CD4-positive, CD25-positive, alpha-beta regulatory T cell (primary cell): ENCODE data around the gene TMEM115. TPM values are rescaled to one million over a fixed set of nuclear protein-coding genes. Genes with fewer than 3 reads are reported as not detected.

Experiments
- ATAC-seq, 2 donors: fragments of 150-1000 bp; cut with Tn5 transposase; one replicate each; pipeline ENCODE4 v1.10.0; 2021; ENCODE audit warnings: low read depth in 2 of 2, moderate number of reproducible peaks in 2 of 2, moderate library complexity in 1 of 2
- DNase-seq, 3 donors: peaks; one replicate each; pipeline versions ENCODE4 v3.0.0 to v3.0.0-alpha.2; 2012 to 2022; ENCODE audit warnings: mixed read lengths in 1 of 3
- H3K27ac ChIP-seq: one replicate; pipeline ENCODE4 v1.7.0; 2013; ENCODE audit warnings: mild to moderate bottlenecking, low read length; ENCODE audit not compliant: insufficient read depth, poor library complexity, severe bottlenecking
- H3K27me3 ChIP-seq: one replicate; pipeline ENCODE4 v1.7.0; 2013; ENCODE audit warnings: low read length; ENCODE audit not compliant: control insufficient read depth, insufficient read depth
- H3K36me3 ChIP-seq: one replicate; pipeline ENCODE4 v1.7.0; 2013; ENCODE audit warnings: mild to moderate bottlenecking, low read length, moderate library complexity; ENCODE audit not compliant: control insufficient read depth, insufficient read depth
- H3K4me1 ChIP-seq: 2 replicates; pipeline ENCODE4 v1.7.0; 2013; ENCODE audit warnings: mild to moderate bottlenecking, low read length; ENCODE audit not compliant: insufficient read depth, control insufficient read depth, poor library complexity, severe bottlenecking
- H3K4me3 ChIP-seq: one replicate; pipeline ENCODE4 v1.7.0; 2013; ENCODE audit warnings: low read depth, mild to moderate bottlenecking, low read length, moderate library complexity
- H3K9me3 ChIP-seq, 2 experiments: 1 replicate in 1 of 2; 2 replicates in 1 of 2; pipeline ENCODE4 v1.7.0; 2013; ENCODE audit warnings: low read length in 2 of 2, mild to moderate bottlenecking in 1 of 2, moderate library complexity in 1 of 2; ENCODE audit not compliant: control insufficient read depth in 2 of 2
- H3K27ac Mint-ChIP-seq, 3 donors: one replicate each; pipeline ENCODE4 v1.8.0; 2020 to 2022; ENCODE audit warnings: mild to moderate bottlenecking in 3 of 3, mixed read lengths in 3 of 3, moderate library complexity in 2 of 3
- H3K27me3 Mint-ChIP-seq: one replicate; pipeline ENCODE4 v1.8.0; 2022; ENCODE audit warnings: mild to moderate bottlenecking, mixed read lengths
- H3K36me3 Mint-ChIP-seq: one replicate; pipeline ENCODE4 v1.8.0; 2020; ENCODE audit warnings: mixed read lengths
- H3K4me1 Mint-ChIP-seq, 4 donors: one replicate each; pipeline ENCODE4 v1.8.0; 2020 to 2022; ENCODE audit warnings: mixed read lengths in 4 of 4, mild to moderate bottlenecking in 1 of 4
- H3K4me3 Mint-ChIP-seq, 4 donors: one replicate each; pipeline ENCODE4 v1.8.0; 2020 to 2022; ENCODE audit warnings: mild to moderate bottlenecking in 4 of 4, mixed read lengths in 4 of 4, moderate library complexity in 3 of 4
- H3K9me3 Mint-ChIP-seq, 7 donors: one replicate each; pipeline ENCODE4 v1.8.0; 2020 to 2022; ENCODE audit warnings: mixed read lengths in 7 of 7, mild to moderate bottlenecking in 3 of 7, moderate library complexity in 2 of 7
- polyA plus RNA-seq, 4 donors: library from polyadenylated mRNA; unstranded; fragments of 300-500 nt; fragmentation: Illumina TruSeq; gene quantifications; one replicate each; pipeline ENCODE4 v1.2.3, GENCODE V29; 2021
- total RNA-seq: library from RNA; stranded (reverse); gene quantifications from one replicate; pipeline ENCODE4 v1.2.3, GENCODE V29; 2022

Gene TMEM115, protein sequence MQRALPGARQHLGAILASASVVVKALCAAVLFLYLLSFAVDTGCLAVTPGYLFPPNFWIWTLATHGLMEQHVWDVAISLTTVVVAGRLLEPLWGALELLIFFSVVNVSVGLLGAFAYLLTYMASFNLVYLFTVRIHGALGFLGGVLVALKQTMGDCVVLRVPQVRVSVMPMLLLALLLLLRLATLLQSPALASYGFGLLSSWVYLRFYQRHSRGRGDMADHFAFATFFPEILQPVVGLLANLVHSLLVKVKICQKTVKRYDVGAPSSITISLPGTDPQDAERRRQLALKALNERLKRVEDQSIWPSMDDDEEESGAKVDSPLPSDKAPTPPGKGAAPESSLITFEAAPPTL
- total RNA-seq (18.3 TPM), polyA plus RNA-seq (10 to 100 TPM; 33.5 to 38.6 (median 36.5) TPM)

DNA sequence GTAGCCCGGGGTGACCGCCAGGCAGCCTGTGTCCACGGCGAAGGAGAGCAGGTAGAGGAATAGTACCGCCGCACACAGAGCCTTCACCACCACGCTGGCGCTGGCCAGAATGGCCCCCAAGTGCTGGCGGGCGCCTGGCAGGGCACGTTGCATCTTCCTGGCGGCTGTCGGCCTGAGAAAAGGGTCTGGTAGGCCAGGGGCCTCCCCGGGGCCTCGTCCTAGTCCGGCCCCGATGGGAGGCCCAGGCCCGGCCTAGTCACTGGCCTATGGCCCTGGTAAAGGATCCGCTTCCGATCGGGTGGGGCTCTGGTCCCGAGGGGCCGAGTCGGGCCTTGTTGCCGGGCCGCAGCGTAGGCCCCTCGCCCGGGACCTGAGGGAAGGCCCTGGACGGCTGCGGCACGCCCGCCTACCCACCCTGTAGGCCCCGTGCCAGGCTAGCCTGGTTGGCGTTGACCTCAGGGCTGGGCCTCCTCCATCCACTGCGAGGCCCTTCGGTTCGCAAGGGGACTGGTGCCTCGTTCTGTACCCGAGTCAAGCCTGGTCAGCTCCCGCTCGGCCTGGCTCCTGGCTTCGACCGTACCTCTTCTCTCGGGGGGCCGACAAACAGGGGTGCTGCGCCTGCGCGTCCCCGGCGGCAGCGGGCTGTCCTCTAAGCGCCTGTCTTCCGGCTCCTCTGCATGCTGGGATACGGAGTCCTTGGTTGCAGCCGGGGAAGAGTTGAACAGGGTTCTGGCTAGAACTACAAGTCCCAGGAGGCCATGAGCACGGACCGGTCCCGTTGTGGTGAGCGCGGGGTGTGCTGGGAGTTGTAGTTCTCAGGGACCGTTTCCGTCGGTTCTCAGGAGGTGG, at the start of gene TMEM115:
Gene TMEM115, minus strand, starts transcription at position 611 of the 849 bp plus-strand sequence. Its CDS starts 458 bp downstream, at position 153.
- peaks cover 0 to 60% (median 32%) of the 10 kb centered on the region in 4 donors for H3K4me1 Mint-ChIP-seq
- no peaks in the 10 kb centered on the region for H3K9me3 Mint-ChIP-seq
- Histone ChIP-seq H3K4me3 (peak within 1 kb of the TSS; percentile 71), H3K27me3 (no peaks in the 10 kb centered on the region), H3K9me3 (no peaks in the 10 kb centered on the region), H3K4me1 (peaks cover 42% of the 10 kb centered on the region), H3K27ac (peak within 1 kb of the TSS; percentile 77), H3K36me3 (peaks cover 23% of the 10 kb centered on the region)
- H3K27me3 Mint-ChIP-seq, result no peaks in the 10 kb centered on the region
- peaks cover 15% of the 10 kb centered on the region for H3K36me3 Mint-ChIP-seq
- H3K27ac Mint-ChIP-seq, result peak within 1 kb of the TSS; percentile 93 to 98 (median 98)
- ATAC-seq (peak; percentile 100), DNase-seq (peak; percentile 96 to 98 (median 96))
- H3K4me3 Mint-ChIP-seq, result peak within 1 kb of the TSS; percentile 93 to 99 (median 98)

DNA sequence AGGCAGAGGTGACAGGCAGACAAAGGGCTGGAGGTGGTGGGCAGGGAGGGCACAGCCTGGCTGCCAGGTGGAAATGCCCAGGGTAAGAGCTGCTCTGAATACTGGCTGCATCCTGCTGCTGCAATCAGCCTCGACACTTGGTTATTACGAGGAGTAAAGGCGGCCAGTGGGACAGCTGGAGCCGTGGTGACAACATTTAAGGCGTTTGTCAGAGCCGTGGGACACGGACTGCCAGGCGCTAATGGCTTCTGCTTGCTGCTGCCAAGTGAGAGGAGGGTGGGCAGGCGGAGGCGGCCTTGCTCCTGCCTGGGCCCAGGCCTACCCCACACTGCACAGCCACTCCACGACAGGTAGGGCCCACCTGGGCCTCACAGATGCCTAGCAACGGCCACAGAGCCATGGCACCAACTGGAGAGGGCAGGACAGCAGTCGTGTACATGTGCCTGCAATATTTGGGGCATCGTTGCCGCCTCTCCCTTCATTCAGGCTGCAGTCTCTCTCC, 49.2 kb upstream of the TMEM115 start:
- ATAC-seq, result no peak
- Mint-ChIP-seq H3K4me3 (no peak overlapping the region), H3K36me3 (no peaks in the 10 kb centered on the region)

DNA sequence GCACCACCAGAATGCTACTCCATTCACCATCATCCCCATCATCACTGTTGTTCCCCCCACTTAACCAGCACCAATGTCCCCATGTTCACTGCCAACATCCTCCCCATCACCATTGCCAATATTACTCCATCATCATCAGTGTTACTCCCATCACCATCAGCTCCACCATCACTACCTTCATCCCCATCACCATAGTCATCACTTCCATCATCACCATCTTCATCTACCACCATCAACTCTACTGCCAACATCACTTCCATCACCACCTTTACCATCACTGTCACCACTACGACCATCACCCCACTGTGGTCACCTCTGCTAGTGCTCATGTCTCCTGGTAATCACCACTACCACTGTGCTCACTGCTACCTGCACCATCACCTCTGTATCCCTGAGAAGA, 47.2 kb upstream of the TMEM115 start:
- Mint-ChIP-seq H3K4me3 (no peak overlapping the region), H3K27me3 (peaks cover 12% of the 10 kb centered on the region), H3K27ac (no peak overlapping the region), H3K4me1 (peaks cover 0 to 2% (median 0%) of the 10 kb centered on the region in 4 donors), H3K36me3 (no peaks in the 10 kb centered on the region), H3K9me3 (no peaks in the 10 kb centered on the region)
- H3K27me3 ChIP-seq, result no peaks in the 10 kb centered on the region
- H3K9me3 ChIP-seq, result no peaks in the 10 kb centered on the region
- no peaks in the 10 kb centered on the region for H3K4me1 ChIP-seq
- ATAC-seq (no peak), DNase-seq (no peak)
- no peak overlapping the region for H3K27ac ChIP-seq
- no peaks in the 10 kb centered on the region for H3K36me3 ChIP-seq
- H3K4me3 ChIP-seq, result no peak overlapping the region

More for the DNA sequence above, 49.2 kb upstream of the TMEM115 start:
- no peaks in the 10 kb centered on the region for H3K4me1 ChIP-seq
- no peaks in the 10 kb centered on the region for H3K9me3 Mint-ChIP-seq
- H3K36me3 ChIP-seq, result no peaks in the 10 kb centered on the region
- H3K27ac ChIP-seq, result no peak overlapping the region
- no peak overlapping the region for H3K4me3 ChIP-seq
- H3K27me3 Mint-ChIP-seq, result peaks cover 5% of the 10 kb centered on the region
- H3K27ac Mint-ChIP-seq, result no peak overlapping the region
- no peaks in the 10 kb centered on the region for H3K9me3 ChIP-seq
- no peak for DNase-seq
- no peaks in the 10 kb centered on the region for H3K27me3 ChIP-seq
- H3K4me1 Mint-ChIP-seq, result peaks cover 0 to 2% (median 0%) of the 10 kb centered on the region in 4 donors

DNA sequence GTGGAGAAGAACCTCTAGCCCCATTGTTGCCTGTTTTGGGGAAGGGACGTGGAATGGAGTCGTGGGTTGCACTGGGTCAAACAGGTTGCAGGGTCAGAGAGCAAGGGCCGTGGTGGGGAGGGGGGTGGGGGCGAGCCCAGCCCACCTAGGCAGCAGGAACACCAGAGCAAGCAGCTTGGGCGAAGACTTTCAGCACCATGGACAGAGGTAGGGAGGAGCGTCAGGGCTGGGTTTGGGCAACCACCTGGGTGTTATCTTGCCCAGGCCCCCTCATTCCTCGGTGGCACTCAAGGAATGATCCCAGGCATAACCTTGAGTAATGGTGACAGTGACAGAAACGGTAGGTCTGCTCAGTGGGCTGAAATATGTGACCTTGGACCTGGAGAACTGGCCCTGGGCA, 45.9 kb upstream of the TMEM115 start:
- Histone ChIP-seq H3K27me3 (no peaks in the 10 kb centered on the region), H3K4me3 (no peak overlapping the region), H3K27ac (no peak overlapping the region), H3K9me3 (no peaks in the 10 kb centered on the region), H3K36me3 (no peaks in the 10 kb centered on the region), H3K4me1 (no peaks in the 10 kb centered on the region)
- peaks cover 0 to 2% (median 0%) of the 10 kb centered on the region in 4 donors for H3K4me1 Mint-ChIP-seq
- peaks cover 12% of the 10 kb centered on the region for H3K27me3 Mint-ChIP-seq
- H3K27ac Mint-ChIP-seq, result no peak overlapping the region
- DNase-seq (peak in 1 of 3 donors; percentile 17), ATAC-seq (no peak)
- no peaks in the 10 kb centered on the region for H3K9me3 Mint-ChIP-seq
- H3K4me3 Mint-ChIP-seq, result no peak overlapping the region
- no peaks in the 10 kb centered on the region for H3K36me3 Mint-ChIP-seq

DNA sequence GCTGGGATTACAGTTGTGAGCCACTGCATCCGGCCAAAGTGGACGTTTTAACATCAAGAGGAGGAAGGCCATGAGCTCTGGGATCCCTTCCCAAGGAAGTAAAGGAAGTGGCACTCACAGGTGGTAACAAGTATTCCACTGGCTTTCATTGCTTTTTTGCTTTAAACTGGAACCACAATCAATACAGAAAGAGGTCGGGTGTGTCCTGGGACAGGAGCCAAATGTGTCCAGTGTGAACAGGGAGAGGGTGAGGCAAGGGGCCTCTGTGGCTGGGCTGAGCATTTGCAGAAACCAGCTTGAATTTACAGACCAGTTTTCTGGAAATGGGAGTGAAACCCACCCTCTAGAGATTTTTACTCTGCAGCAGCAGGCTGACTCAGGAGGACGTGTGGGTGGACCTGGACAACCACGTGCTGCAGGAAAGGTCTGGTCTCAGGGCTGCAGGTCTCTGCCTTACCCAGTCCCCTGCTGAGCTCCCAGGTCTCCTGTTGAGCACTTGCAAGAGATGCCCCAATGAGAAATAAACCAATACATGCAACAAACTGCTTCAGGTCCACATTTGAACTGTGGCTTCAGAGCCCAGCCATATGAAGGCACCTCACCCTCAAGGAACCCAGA, 42.8 kb upstream of the TMEM115 start:
- H3K27ac Mint-ChIP-seq, result no peak overlapping the region

DNA sequence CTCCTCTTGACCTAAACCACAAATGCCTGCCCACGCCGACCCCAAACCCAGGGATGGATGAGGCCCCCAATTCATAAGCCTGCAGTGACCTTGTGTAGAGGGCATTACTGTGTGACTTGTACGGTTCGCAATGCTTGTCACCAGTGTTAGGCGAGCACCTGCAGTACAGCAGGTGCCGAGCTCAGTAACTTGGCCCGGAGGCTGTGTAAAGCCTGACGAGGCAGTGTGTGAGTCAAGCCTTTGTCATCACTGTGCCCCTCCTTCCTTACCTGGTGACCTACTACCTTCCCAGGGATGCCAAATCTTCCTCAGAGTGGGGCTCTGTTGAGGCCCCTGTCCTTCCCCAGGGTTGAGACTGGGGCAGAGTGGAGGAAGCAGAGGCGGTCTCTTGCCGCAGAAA, 37.2 kb upstream of the TMEM115 start:
- H3K36me3 ChIP-seq, result no peaks in the 10 kb centered on the region
- no peak for DNase-seq
- no peaks in the 10 kb centered on the region for H3K9me3 ChIP-seq
- Mint-ChIP-seq H3K4me1 (peaks cover 0 to 5% (median 0%) of the 10 kb centered on the region in 4 donors), H3K36me3 (no peaks in the 10 kb centered on the region), H3K4me3 (no peak overlapping the region), H3K27ac (peak overlapping the region in 1 of 3 donors; percentile 88), H3K9me3 (no peaks in the 10 kb centered on the region), H3K27me3 (no peaks in the 10 kb centered on the region)
- no peak overlapping the region for H3K27ac ChIP-seq
- H3K4me3 ChIP-seq, result no peak overlapping the region
- no peak for ATAC-seq
- H3K4me1 ChIP-seq, result no peaks in the 10 kb centered on the region
- no peaks in the 10 kb centered on the region for H3K27me3 ChIP-seq

More for the DNA sequence above, 42.8 kb upstream of the TMEM115 start:
- Histone ChIP-seq H3K27ac (no peak overlapping the region), H3K27me3 (no peaks in the 10 kb centered on the region), H3K4me1 (no peaks in the 10 kb centered on the region), H3K36me3 (no peaks in the 10 kb centered on the region), H3K9me3 (no peaks in the 10 kb centered on the region), H3K4me3 (no peak overlapping the region)
- Mint-ChIP-seq H3K9me3 (no peaks in the 10 kb centered on the region), H3K36me3 (no peaks in the 10 kb centered on the region), H3K4me1 (peaks cover 0 to 4% (median under 1%) of the 10 kb centered on the region in 4 donors), H3K4me3 (no peak overlapping the region), H3K27me3 (peaks cover 12% of the 10 kb centered on the region)
- ATAC-seq, result no peak
- no peak for DNase-seq

DNA sequence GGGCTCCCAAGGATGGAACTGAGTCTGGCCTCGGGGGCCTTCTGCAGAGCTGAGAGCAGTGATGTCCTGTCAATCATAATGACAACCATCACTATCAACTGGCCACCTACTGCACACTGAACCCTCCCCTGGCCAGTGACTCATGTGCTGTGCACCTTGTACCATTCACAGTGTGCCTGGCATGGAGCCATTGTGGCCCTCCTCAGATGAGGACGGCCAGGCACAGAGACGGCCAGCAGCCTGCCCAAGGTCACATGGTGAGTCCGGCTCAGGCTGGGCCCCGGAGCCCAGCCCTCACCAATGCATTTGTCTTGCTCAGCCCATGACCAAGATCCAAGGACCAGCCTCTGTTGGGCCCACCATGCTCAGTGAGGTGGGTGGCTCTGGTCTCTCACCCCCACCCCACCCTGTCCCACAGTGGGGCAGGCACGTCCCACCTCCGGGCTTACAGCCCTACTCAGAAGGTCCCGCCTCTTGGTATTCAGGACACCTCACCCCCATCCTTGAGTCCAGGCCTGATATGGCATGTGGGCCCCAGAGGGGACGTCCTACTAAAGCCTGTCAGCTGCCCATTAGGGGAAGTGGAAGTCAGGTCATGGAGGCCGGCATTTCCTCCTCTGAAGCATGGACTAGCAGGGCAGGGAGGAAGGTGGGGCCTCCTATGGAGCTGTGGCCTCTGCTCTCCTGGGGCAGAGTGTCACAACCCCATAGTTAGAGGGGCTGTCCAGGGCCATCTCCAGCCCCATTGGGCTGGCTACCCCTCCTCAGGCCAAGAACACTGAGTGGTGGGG, 35.9 kb upstream of the TMEM115 start:
- Mint-ChIP-seq H3K27me3 (no peaks in the 10 kb centered on the region), H3K4me3 (peak overlapping the region in 1 of 4 donors; percentile 2), H3K9me3 (no peaks in the 10 kb centered on the region), H3K27ac (no peak overlapping the region), H3K36me3 (no peaks in the 10 kb centered on the region), H3K4me1 (peaks cover 0 to 5% (median 0%) of the 10 kb centered on the region in 4 donors)
- Histone ChIP-seq H3K9me3 (no peaks in the 10 kb centered on the region), H3K4me3 (no peak overlapping the region), H3K27ac (no peak overlapping the region), H3K36me3 (no peaks in the 10 kb centered on the region), H3K4me1 (no peaks in the 10 kb centered on the region), H3K27me3 (no peaks in the 10 kb centered on the region)
- DNase-seq (no peak), ATAC-seq (no peak)
